H1 (cell line): Measurements from ENCODE around the gene RPUSD4. TPM values are rescaled to one million over a fixed set of nuclear protein-coding genes. Genes with fewer than 3 reads are reported as not detected.

Experiments
- RAD21 ChIP-seq, 2 experiments: IDR thresholded peaks in 1 of 2; conservative IDR thresholded peaks in 1 of 2; 2 replicates each; pipeline ENCODE4 v1.6.1; 2011; ENCODE audit warnings: low read depth in 2 of 2, low read length in 2 of 2, improper control_type of control experiment in 1 of 2, inconsistent platforms in 1 of 2, mild to moderate bottlenecking in 1 of 2, moderate library complexity in 1 of 2
- polyA plus RNA-seq, 7 experiments: library from polyadenylated mRNA; depleted of rRNA in 3 of 7; stranded (reverse) in 5 of 7; unstranded in 2 of 7; fragments of >200 nt in 5 of 7; fragments of 200-250 nt in 2 of 7; gene quantifications; 1 replicate in 5 of 7; 2 replicates in 1 of 7; 4 replicates in 1 of 7; pipeline versions ENCODE4 v1.2.1 to v1.2.3, GENCODE V29; 2011 to 2013; ENCODE audit warnings: missing spikeins in 2 of 7, mixed read lengths in 2 of 7
- total RNA-seq: library from RNA; stranded (reverse); fragmentation: NEBNext Ultra II Directional; extraction: Animal tissue kit (Norgen Biotek cat#: 25700); gene quantifications from 2 replicates; pipeline ENCODE4 v1.2.1, GENCODE V29; 2021
- TF ChIP-seq, protein P1 (sequence below): IDR thresholded peaks from 2 replicates; pipeline ENCODE4 v1.6.1; 2012; ENCODE audit warnings: low read length, inconsistent platforms
- TF ChIP-seq, protein P2 (sequence below): IDR thresholded peaks from 2 replicates; pipeline ENCODE4 v1.6.1; 2011; ENCODE audit warnings: low read length, improper control_type of control experiment

The RPUSD4 gene
- total and polyA plus RNA-seq, 2 of the 8 experiments (the other 6 are each of a cell fraction or from before 2014, with no cell fraction given): 36.1 to 50.7 TPM

DNA sequence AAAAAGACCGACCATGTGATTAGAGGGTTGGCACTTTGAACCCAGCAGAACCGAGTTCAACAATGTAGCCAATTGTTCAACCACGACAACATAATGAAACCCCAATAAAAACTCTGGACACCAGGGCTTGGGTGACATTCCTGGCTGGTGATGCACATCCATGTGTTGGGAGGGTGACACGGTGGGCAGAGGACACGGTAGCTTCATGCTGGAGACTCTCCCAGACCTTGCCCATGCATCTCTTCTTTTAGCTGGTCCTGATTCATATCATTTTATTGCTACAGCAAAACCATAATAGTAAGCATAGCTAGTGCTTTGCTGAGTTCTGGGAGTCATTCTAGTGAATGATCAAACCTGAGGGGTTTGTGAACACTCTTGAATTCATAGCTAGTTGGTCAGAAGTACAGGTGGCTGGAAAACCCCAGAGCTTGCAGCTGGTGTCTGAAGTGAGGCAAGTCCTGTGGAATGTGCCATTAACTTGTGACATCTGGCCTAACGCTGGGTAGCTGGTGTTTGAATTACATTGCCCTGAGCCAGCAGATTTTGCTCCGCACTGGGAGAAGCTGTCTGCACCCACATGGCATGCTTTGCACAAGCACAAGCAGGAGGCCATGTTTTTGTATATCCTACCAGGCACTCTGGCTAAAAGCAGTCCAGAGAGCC, 14.0 kb downstream of the RPUSD4 start (continued):
- TF ChIP-seq, protein P1, sequence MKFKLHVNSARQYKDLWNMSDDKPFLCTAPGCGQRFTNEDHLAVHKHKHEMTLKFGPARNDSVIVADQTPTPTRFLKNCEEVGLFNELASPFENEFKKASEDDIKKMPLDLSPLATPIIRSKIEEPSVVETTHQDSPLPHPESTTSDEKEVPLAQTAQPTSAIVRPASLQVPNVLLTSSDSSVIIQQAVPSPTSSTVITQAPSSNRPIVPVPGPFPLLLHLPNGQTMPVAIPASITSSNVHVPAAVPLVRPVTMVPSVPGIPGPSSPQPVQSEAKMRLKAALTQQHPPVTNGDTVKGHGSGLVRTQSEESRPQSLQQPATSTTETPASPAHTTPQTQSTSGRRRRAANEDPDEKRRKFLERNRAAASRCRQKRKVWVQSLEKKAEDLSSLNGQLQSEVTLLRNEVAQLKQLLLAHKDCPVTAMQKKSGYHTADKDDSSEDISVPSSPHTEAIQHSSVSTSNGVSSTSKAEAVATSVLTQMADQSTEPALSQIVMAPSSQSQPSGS: no peak
- TF ChIP-seq RAD21 (IDR thresholded peaks at IDR 0.05 in 1 of 2, conservative IDR thresholded peaks at IDR 0.05 in 1 of 2; ENCODE audit: low read depth in 2 of 2, low read length in 2 of 2): no peak
- TF ChIP-seq, protein P2, sequence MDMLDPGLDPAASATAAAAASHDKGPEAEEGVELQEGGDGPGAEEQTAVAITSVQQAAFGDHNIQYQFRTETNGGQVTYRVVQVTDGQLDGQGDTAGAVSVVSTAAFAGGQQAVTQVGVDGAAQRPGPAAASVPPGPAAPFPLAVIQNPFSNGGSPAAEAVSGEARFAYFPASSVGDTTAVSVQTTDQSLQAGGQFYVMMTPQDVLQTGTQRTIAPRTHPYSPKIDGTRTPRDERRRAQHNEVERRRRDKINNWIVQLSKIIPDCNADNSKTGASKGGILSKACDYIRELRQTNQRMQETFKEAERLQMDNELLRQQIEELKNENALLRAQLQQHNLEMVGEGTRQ: no peak
